MG63 (cell line): Measurements from ENCODE around the gene NFYC. TPM values are rescaled to one million over a fixed set of nuclear protein-coding genes. Genes with fewer than 3 reads are reported as not detected.
A peak's percentile ranks its signal among the peaks of the same experiment; 100 is the strongest.

ENCODE experiments used
- DNase-seq: peaks from one replicate; pipeline ENCODE4 v3.0.0-alpha.2; 2020
- H3K27me3 ChIP-seq: fragments of 250-450 bp; sonication (Bioruptor Pico); 2 replicates; pipeline ENCODE4 v1.5.1; 2020; ENCODE audit warnings: mild to moderate bottlenecking, moderate library complexity
- H3K36me3 ChIP-seq: fragments of 250-450 bp; sonication (Bioruptor Pico); 2 replicates; pipeline ENCODE4 v1.5.1; 2020; ENCODE audit warnings: mild to moderate bottlenecking, moderate library complexity
- H3K4me3 ChIP-seq: fragments of 250-450 bp; sonication (Bioruptor Pico); 2 replicates; pipeline ENCODE4 v1.5.1; 2020; ENCODE audit warnings: mild to moderate bottlenecking, moderate library complexity
- H3K9me3 ChIP-seq: fragments of 250-450 bp; sonication (Bioruptor Pico); 2 replicates; pipeline ENCODE4 v1.5.1; 2020; ENCODE audit warnings: mild to moderate bottlenecking, moderate library complexity
- total RNA-seq: library from RNA; depleted of rRNA; stranded (reverse); fragments of >200 nt; shearing (Covaris generic); gene quantifications from 2 replicates; pipeline ENCODE4 v1.2.3, GENCODE V29; 2014; ENCODE audit warnings: low replicate concordance; rRNA removed

NFYC gene
- 10.7 and 16.4 TPM in 2 replicates for total RNA-seq

DNA sequence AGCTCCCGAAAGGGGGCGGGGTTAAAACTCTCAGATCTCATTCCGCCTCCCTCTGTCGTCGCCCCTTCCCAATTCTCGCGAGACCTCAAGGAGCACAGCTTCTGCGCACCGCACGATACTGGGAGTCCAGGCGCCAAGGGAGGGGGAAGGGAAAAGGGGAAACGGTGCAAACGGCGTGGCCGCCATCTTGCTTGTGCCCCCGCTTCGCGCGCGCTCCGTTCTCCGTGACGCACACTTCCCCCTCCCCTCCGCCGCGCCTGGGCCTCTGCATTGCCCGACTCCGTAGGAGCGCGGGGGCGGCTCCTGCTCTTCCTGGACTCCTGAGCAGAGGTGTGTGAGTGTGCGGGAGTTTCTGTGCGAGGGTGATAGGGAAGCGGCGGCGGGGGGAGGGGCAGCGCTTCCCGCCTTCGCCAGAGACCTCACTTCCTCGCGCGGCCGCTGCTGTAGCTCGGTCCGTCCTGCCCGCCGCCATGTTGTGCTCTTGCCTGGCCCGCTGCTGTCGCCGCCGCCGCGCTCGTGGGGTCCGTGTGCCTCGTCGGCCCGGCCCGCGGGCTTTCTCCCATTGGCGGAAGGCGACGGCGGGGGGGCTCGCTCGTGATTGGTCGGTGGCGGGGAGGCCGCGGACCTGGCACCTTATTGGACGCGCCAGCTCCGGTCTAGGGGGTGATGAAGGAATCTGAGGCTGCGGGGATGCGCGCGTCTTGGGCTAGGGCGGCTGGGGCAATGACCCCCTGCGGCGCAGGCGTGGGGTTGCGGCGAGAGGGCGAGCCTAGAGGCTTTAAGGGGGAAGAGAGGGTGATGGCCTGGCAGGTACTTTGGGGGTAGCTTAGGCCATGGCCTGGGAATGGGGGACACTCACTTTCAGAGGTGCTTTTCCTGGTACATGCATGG lies at the start of gene NFYC:
Gene NFYC, plus strand, starts transcription at position 167 of the 891 bp plus-strand sequence. CDS start 47,140 bp downstream, outside the sequence.
- peak; percentile 94 for DNase-seq
- peak within 1 kb of the TSS; percentile 94 for H3K4me3 ChIP-seq
- no peaks in the 10 kb centered on the region for H3K27me3 ChIP-seq
- H3K36me3 ChIP-seq, result 0 out of 2 replicates have a peak, but pooled peaks cover 2% of the 10 kb centered on the region
- H3K9me3 ChIP-seq, result no peaks in the 10 kb centered on the region

DNA sequence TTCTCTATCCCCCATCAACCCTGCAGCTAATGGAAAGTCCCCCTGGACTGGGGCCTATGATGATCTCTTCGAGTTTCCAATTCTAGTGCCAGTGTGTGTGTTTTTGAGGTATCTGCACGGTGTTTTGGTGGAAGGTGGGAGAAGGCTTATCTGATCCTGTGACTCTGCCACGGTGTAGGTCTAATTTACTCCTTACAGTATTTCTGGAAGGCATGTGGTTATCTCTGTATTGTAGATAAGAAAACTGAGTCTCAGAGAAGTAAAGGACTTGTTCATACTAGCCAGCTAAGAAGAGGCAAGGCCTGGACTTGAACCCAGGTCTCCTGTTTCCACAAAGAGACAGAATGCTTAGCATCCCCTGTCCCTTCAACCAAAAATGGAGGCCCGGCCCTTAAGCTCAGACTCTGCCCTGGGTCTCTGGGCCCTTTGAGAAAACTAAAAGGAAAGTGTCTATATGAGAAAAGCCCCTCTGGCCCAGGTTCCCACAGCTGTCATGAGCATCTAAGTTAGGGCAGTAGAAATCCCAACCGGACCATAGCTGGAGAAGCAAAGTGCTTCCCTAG lies 46.3 kb upstream of the NFYC start:
- Histone ChIP-seq H3K27me3 (no peaks in the 10 kb centered on the region), H3K36me3 (no peaks in the 10 kb centered on the region), H3K4me3 (no peak overlapping the region), H3K9me3 (no peaks in the 10 kb centered on the region)
- no peak for DNase-seq

DNA sequence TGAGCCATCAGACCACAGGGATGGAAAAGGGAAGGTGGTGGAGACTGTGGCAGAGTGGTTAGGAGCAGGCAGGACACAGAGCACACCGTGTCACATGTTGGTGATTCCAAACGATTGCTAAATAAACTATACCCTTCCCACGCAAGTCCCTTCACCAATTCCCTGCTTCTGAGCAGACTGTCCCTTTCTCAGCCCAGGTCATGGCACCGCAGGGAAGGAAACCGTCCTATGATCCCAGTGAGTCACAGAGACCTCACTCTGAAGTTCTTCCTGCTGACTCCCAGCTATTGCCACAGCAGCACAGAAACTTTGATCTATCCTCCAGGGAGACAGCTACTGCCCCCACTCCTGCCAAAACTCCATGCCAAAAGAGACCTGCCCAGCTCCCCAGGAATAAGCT lies 45.2 kb upstream of the NFYC start:
- H3K36me3 ChIP-seq, result no peaks in the 10 kb centered on the region
- no peaks in the 10 kb centered on the region for H3K9me3 ChIP-seq
- no peaks in the 10 kb centered on the region for H3K27me3 ChIP-seq
- no peak overlapping the region for H3K4me3 ChIP-seq
- DNase-seq, result peak; percentile 39

DNA sequence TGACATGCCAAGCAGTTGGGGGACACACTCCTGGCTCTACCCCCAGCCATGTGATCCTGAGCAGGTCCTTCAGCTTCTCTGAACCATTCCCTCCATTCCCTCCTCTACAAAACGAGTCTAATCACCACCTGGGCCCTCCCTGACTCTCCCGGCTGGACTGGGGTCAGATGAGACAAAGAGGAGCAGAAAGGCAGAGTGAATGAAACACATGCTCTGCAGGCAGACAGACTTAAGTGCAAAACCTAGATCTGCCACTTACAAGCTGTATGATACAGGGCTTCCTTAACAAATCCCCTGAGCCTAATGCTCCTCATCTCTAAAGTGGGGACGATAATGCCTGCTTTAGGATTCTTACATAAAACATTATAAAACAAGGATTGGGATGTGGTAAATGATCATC lies 43.3 kb upstream of the NFYC start:
- H3K4me3 ChIP-seq, result no peak overlapping the region
- H3K36me3 ChIP-seq, result no peaks in the 10 kb centered on the region
- DNase-seq, result no peak
- H3K9me3 ChIP-seq, result no peaks in the 10 kb centered on the region
- no peaks in the 10 kb centered on the region for H3K27me3 ChIP-seq

DNA sequence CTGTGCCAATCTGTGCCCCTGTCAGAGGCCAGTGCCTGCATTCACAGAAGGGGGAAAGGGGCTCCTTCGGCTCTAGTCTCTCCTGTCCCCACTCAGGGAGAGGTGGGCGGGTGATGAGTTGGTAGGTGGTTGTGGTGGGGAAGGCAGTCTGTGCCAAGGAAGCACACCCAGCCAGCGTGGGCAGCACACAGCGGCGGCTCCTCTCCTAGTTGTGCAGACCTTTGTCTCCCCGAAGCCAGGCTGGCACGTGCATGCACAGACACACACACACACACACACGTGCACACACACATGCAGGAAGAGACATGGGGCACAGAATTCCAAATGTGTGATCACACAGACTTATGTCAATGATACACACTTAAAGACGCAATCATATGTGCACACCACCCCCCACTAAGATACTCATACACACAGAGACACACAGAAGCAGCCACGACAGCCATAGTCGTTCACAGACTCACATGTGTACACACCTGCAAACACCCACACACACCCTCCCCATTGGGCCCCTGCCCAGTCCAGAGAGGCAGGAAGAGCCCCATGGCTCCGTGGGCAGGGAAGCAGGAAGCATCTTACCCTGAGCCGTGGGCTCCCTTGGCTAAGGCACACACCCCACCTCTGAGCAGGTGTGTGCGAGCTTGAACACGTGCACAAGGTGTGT lies 42.4 kb upstream of the NFYC start:
- H3K36me3 ChIP-seq, result no peaks in the 10 kb centered on the region
- H3K9me3 ChIP-seq, result no peaks in the 10 kb centered on the region
- DNase-seq, result no peak
- H3K27me3 ChIP-seq, result no peaks in the 10 kb centered on the region
- H3K4me3 ChIP-seq, result no peak overlapping the region

DNA sequence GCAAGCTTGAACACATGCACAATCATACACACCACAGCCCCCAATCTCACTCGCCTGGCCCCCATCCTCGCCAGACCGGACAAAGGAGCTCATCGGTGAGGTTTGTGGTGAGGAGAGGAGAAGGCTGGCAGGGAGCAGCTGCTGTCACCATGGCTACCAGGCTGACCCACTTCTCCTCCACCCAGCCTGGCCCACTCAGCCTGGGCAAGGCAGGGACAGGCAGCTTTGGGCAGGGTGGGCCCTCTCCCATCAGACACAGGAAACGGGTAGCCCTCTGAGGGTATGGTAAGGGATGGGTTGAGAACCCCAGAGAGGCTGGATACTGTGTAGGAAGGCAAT lies 41.9 kb upstream of the NFYC start:
- no peak overlapping the region for H3K4me3 ChIP-seq
- no peaks in the 10 kb centered on the region for H3K36me3 ChIP-seq
- no peaks in the 10 kb centered on the region for H3K9me3 ChIP-seq
- no peaks in the 10 kb centered on the region for H3K27me3 ChIP-seq
- DNase-seq, result no peak

DNA sequence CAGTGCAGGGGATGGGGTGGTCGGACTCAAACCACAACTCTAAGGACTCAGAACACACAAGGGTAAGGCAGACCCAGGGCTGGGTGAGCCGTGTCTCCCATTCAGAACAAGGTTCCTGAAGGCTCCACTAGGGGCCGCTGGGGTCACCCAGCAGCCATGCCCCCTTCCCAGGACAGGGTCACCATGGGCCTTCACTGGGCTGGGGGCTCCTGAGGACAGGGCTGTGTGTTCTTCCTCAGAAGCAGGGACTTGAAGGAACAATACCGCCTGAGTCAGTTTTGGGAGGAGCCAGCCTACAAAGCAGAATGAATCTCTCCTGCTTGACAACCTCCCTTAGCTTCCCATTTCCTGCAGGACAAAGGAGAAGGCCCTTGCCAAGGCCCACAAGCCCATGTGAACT lies 41.4 kb upstream of the NFYC start:
- H3K9me3 ChIP-seq, result no peaks in the 10 kb centered on the region
- H3K27me3 ChIP-seq, result no peaks in the 10 kb centered on the region
- no peak for DNase-seq
- no peak overlapping the region for H3K4me3 ChIP-seq
- H3K36me3 ChIP-seq, result no peaks in the 10 kb centered on the region

DNA sequence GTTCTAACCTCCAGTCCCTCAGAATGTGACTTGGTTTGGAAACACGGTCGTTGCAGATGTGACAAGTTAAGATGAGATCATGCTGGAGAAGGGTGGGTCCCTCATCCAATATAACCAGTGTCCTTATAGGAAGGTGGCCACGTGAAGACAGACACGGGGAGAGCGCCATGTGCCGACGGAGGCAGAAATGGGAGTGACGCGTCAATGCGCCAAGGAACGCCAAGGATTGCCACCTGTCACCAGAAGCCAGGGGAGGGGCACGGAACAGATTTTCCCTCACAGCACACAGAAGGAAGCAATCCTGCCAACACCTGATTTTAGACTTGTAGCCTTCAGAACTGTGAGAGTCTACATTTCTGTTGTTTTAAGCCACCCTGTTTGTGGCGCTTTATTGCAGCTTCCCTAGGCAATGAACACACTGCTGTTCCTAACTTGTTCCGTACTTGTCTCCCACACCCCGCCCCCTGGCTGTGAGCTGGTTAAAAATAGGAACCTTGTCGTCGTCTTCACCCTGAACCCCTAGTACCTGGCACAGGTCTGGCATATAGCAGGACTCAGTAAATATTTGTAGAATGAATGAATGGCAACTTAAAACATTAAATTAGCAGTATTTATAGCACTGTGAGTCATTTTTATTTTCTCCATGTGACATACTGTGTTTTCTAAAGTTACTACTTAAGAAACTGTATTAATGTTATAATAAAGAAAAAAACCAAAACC lies 40.2 kb upstream of the NFYC start:
- Histone ChIP-seq H3K36me3 (no peaks in the 10 kb centered on the region), H3K9me3 (no peaks in the 10 kb centered on the region), H3K27me3 (no peaks in the 10 kb centered on the region), H3K4me3 (no peak overlapping the region)
- DNase-seq, result no peak

DNA sequence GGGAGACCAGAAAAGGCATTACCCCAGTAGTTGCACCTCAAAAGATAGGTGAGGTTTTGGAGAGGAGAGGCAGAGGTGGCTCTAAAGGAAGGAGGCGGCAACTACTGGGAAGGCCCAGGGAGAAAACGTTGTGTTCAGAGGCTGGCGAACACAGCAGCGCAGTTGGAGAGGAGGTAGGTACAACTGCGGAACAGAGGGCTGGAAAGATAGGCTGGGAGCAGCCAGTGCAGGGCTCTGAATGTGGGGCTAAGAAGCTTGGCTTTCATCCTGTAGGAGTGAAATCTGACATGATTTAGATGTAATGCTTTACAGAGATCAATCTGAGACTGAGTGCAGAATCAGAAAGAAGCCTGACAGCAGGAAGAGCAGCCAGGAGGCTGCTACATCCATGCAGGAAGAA lies 39.0 kb upstream of the NFYC start:
- H3K4me3 ChIP-seq, result no peak overlapping the region
- no peaks in the 10 kb centered on the region for H3K36me3 ChIP-seq
- DNase-seq, result no peak
- H3K9me3 ChIP-seq, result no peaks in the 10 kb centered on the region
- H3K27me3 ChIP-seq, result no peaks in the 10 kb centered on the region

DNA sequence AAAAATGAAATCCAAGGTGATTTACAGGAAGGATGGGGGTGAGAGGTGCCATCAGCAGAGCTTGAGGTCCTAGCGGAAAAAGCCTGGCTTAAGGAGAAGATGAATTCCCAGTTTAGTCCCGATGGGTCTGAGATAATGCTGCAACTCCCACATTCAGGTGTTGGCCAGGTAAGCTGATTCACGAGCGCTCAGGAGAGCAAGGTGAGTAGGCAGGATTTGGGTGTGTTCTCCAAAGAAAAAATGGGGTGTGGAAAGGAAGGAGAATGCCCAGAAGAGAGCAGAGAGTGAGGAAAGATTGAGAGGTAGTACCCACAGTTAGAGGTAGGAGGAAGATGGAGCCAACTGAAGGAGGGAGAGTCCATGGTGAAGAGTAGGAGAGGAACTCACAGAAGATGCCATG lies 38.5 kb upstream of the NFYC start:
- Histone ChIP-seq H3K9me3 (no peaks in the 10 kb centered on the region), H3K36me3 (no peaks in the 10 kb centered on the region), H3K27me3 (no peaks in the 10 kb centered on the region), H3K4me3 (no peak overlapping the region)
- DNase-seq, result no peak

DNA sequence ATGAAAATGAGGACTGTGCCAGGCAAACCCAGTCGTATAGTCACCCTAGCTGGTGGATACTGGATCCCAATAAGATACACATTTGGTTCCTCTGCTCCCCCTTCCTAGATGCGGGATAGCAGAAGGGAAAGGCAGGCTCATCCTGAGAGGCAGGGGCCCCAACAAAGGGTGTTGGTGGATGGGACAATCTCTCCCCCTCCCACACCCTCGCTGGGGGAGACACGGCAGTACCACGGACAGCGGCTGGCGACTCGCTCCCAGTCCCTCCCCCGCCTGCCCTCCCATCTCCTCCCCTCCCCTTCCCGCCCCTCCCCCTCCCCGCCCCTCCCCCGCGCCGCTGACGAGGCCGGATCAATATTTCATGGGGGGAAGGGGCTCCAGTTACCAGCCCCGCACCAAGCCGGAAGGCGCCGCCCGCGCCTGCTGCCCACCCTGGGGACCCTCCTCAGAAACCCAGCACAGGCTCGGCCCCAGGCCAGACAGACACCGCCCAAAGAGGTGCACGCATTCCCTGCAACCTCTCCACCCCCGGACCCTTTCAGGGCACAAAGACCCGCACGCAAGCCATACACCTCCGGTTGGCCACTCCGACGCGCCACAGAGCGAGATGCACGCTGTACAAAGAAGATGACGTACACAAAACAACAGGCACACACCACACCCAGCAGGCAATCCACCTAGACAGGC lies 37.5 kb upstream of the NFYC start:
- no peak for DNase-seq
- Histone ChIP-seq H3K27me3 (no peaks in the 10 kb centered on the region; the same call in 1 of the 2 replicates), H3K36me3 (no peaks in the 10 kb centered on the region), H3K4me3 (no peak overlapping the region), H3K9me3 (no peaks in the 10 kb centered on the region)

DNA sequence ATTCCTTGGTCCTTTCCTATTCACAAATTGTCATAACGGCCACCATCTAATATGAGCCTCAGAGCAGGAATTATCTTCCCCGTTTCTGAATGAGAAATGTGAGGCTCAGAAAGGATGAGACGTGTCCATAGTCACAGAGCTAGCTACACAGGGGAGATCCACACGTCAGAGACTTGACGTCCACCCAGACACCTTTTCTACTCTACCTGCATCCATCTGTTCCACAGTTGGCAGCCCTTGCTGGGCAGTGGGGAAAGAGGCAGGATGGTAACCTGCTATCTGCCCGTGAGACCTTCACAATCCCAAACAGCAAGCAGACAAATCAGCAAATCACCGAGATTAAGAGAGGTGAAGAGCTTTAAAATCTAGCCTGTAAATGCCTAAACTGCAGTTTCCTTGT lies 34.5 kb upstream of the NFYC start:
- no peak for DNase-seq
- H3K9me3 ChIP-seq, result no peaks in the 10 kb centered on the region
- H3K27me3 ChIP-seq, result no peaks in the 10 kb centered on the region; the same call in 1 of the 2 replicates

DNA sequence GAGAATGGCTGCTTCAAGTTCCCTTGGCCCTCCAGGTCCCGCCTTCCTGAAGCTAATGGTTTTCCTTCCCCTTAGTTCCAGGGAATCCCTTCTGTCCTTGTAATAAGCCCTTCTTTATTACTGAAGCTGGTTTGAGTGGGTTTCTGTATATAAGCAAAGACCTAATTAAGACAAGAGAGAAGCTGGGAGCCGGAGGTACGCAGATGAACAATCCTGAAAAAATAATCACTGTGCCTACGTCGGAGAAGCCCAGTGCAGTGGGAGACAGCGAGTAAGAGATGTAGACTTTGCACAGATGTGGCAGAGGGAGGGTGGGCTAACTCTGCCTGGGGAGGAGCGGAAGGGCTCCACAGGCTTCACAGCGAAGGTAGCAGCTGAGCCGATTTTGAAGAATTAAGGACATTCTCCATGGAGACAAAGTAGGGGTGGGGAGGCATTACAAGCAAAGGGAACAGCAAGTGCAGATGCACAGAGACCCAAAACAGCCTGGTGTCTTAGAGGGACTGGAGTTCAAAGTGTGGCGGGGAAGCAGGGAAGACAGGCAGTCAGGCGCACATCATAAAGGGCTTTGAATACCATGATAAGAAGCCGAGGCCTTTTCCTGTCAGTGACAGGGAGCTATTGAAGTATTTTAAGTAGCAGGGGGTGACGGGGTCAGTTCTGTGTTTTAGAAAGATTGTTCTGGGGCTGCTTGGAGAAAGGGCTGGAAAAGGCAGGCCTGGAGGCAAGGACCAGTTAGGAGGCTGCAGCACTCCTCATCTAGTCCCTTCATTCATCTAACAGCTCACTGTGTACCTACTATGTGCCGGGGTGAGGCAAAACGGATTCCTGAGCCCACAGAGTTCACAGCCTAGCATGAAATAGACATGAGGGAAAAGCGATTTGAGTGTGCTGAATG lies 32.5 kb upstream of the NFYC start:
- Histone ChIP-seq H3K36me3 (no peaks in the 10 kb centered on the region), H3K9me3 (no peaks in the 10 kb centered on the region), H3K27me3 (no peaks in the 10 kb centered on the region; the same call in 1 of the 2 replicates), H3K4me3 (no peak overlapping the region)
- no peak for DNase-seq

More for the DNA sequence above, 34.5 kb upstream of the NFYC start:
- Histone ChIP-seq H3K4me3 (no peak overlapping the region), H3K36me3 (no peaks in the 10 kb centered on the region)

DNA sequence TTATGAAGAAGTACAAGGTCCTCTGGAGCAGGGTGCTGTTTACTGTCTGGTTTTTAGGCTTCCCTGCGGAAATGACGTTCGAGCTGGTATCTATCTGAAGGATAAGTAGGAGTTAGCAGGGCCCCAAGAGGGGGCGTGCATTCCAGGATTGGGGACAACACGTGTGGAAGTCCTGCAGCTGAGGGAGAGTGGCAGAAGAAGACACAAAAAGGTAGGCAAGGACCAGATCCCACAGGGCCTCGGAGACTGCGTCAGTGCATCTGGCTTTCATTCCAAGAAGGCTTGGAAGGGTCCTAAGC lies 31.9 kb upstream of the NFYC start:
- Histone ChIP-seq H3K9me3 (no peaks in the 10 kb centered on the region), H3K4me3 (no peak overlapping the region), H3K36me3 (no peaks in the 10 kb centered on the region), H3K27me3 (no peaks in the 10 kb centered on the region; the same call in 1 of the 2 replicates)
- no peak for DNase-seq

DNA sequence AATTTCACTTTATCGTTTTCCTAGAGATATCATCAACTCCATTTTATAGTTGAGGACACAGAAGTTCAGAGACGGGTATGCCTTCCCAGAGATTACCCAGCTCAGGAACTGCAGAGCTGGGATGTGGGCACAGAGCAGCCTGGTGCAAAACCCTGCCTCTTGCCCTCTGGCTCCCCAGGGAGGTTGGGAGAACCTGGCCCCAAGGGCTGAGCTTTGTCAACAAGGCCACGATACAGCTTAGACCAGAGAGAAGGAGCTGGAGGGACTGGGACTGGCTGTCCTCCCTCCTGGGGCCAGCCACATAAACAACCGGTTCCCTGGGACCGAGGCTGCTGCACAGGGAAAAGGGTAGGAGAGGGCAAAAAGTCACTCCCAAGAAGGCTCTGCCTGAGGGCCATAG lies 29.8 kb upstream of the NFYC start:
- Histone ChIP-seq H3K36me3 (no peaks in the 10 kb centered on the region), H3K4me3 (no peak overlapping the region), H3K9me3 (no peaks in the 10 kb centered on the region), H3K27me3 (no peaks in the 10 kb centered on the region; the same call in 1 of the 2 replicates)
- DNase-seq, result no peak

DNA sequence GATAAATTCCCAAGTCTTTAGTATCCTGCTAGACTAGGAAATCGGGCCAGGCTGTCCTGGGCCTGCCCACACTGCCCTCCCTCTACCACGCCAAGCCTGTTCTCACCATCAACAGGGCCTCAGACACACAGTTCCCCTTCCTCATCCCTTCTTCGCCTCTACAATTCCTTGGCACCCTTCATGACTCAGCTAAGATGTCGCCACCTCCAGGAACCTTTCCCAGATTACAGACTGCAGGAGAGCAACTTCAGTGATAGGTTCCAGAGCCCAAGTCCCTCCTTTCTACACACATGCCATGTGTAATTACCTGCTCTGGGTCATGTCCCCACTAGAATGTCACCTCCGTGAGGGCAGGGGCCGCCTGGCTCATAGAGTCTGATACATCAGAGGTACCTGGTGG lies 29.4 kb upstream of the NFYC start:
- Histone ChIP-seq H3K27me3 (no peaks in the 10 kb centered on the region; the same call in 1 of the 2 replicates), H3K9me3 (no peaks in the 10 kb centered on the region), H3K36me3 (no peaks in the 10 kb centered on the region), H3K4me3 (no peak overlapping the region)
- DNase-seq, result no peak
